PC-3 (cell line): ENCODE results near the gene HHIPL2. TPM values are rescaled to one million over a fixed set of nuclear protein-coding genes. Genes with fewer than 3 reads are reported as not detected.
A peak's percentile ranks its signal among the peaks of the same experiment; 100 is the strongest.

Experiments
- ATAC-seq: fragments of 200-7000 bp; cut with Tn5 transposase; 2 replicates; pipeline ENCODE4 v1.9.1; 2020; ENCODE audit warnings: mild to moderate bottlenecking, moderate library complexity
- BruUV-seq: library from RNA; stranded (reverse); fragments of 400-500 nt; replicated peaks from 2 replicates; lab custom pipeline; 2021; lab: Mats Ljungman, UMichigan
- CTCF ChIA-PET: fragments of 300-600 bp; sonication (Branson Sonifier 250); formaldehyde crosslinking; loops from one replicate; lab custom pipeline; 2022; ENCODE audit warnings: antibody characterized with exemption; lab: Charles Lee
- POLR2A ChIA-PET: fragments of 300-600 bp; sonication (Branson Sonifier 250); formaldehyde crosslinking; loops from one replicate; lab custom pipeline; 2022; ENCODE audit warnings: antibody characterized with exemption; ENCODE audit not compliant: unreplicated experiment; lab: Charles Lee
- DNase-seq: peaks from one replicate; pipeline ENCODE4 v3.0.0-alpha.2; 2015
- H2AFZ ChIP-seq: fragments of 300-600 bp; sonication (generic); 2 replicates; pipeline ENCODE4 v1.6.0; 2016; ENCODE audit warnings: antibody characterized with exemption, low read length
- H3F3A ChIP-seq: fragments of 300-600 bp; sonication (generic); one replicate; pipeline ENCODE4 v1.6.0; 2017; ENCODE audit warnings: antibody characterized with exemption, low read length, control low read depth, mild to moderate bottlenecking; ENCODE audit not compliant: unreplicated experiment
- H3K27ac ChIP-seq: fragments of 300-600 bp; sonication (generic); 2 replicates; pipeline ENCODE4 v1.5.1; 2016; ENCODE audit warnings: mild to moderate bottlenecking, low read length
- H3K27me3 ChIP-seq: fragments of 300-600 bp; sonication (generic); 2 replicates; pipeline ENCODE4 v1.6.1; 2016; ENCODE audit warnings: low read length, mixed read lengths
- H3K36me3 ChIP-seq: fragments of 300-600 bp; sonication (generic); 2 replicates; pipeline ENCODE4 v1.6.1; 2016; ENCODE audit warnings: low read depth, mixed run types, low read length, mixed read lengths
- H3K4me1 ChIP-seq: fragments of 300-600 bp; sonication (generic); 2 replicates; pipeline ENCODE4 v1.5.1; 2016; ENCODE audit warnings: low read length; ENCODE audit not compliant: insufficient read depth
- H3K4me2 ChIP-seq: fragments of 300-600 bp; sonication (generic); 2 replicates; pipeline ENCODE4 v1.6.0; 2016; ENCODE audit warnings: low read length
- H3K4me3 ChIP-seq: fragments of 300-600 bp; sonication (generic); 2 replicates; pipeline ENCODE4 v1.5.1; 2016; ENCODE audit warnings: mild to moderate bottlenecking, low read length, mixed read lengths
- H3K79me2 ChIP-seq: fragments of 300-600 bp; sonication (generic); 2 replicates; pipeline ENCODE4 v1.6.1; 2017; ENCODE audit warnings: low read length, mixed read lengths
- H3K9ac ChIP-seq: fragments of 300-600 bp; sonication (generic); 2 replicates; pipeline ENCODE4 v1.6.0; 2016; ENCODE audit warnings: mild to moderate bottlenecking, low read length
- H3K9me2 ChIP-seq: fragments of 300-600 bp; sonication (generic); replicated peaks from 2 replicates; pipeline ENCODE4 v1.6.1; 2016; ENCODE audit warnings: mixed run types, low read length, mixed read lengths
- H3K9me3 ChIP-seq: fragments of 300-600 bp; sonication (generic); 2 replicates; pipeline ENCODE4 v1.6.1; 2016; ENCODE audit warnings: low read length, mixed read lengths
- H4K20me1 ChIP-seq: fragments of 300-600 bp; sonication (generic); 2 replicates; pipeline ENCODE4 v1.6.1; 2016; ENCODE audit warnings: low read length, mixed read lengths
- EZH2 ChIP-seq: fragments of 300-600 bp; sonication (generic); IDR thresholded peaks from one replicate; pipeline ENCODE4 v1.6.1; 2017; ENCODE audit warnings: antibody characterized with exemption, mild to moderate bottlenecking, low read length; ENCODE audit not compliant: unreplicated experiment
- EZH2phosphoT487 ChIP-seq: fragments of 300-600 bp; sonication (generic); IDR thresholded peaks from 2 replicates; pipeline ENCODE4 v1.6.1; 2018; ENCODE audit warnings: mild to moderate bottlenecking, antibody characterized with exemption, low read length, borderline replicate concordance
- intact Hi-C: fragments of 100-400 bp; cut with micrococcal nuclease; formaldehyde crosslinking; loops from 2 replicates; pipeline ENCODE4 v1.9.0; 2023
- total RNA-seq: library from RNA; depleted of rRNA; stranded (reverse); fragments of >200 nt; gene quantifications from 2 replicates; pipeline ENCODE4 v1.2.3, GENCODE V29; 2014
- TF ChIP-seq, protein P1 (sequence below): fragments of 300-600 bp; sonication (generic); conservative IDR thresholded peaks from 2 replicates; pipeline ENCODE4 v1.5.1; 2017; ENCODE audit warnings: antibody characterized with exemption, low read depth, mild to moderate bottlenecking, low read length

Gene HHIPL2
- total RNA-seq, 1 experiment from 2014 or later = 1.2 TPM

DNA sequence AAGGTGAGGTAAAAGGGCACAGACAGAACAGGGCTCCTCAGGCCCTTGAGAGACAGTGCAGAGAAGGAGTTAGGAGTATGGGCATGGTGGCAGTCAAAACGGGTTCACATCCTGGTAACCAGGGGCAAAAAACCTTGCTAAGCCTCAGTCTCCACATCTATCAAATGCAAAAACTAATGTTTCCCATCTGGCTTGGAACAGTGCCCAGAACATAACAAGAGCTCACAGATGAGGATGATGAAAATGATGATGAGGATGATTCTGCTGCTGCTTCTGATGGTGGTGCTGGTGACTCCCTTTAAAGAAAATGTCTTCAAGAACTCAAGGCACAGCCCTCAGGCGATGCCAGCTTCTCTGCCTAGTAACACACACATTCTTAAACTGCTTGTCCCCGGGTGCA is 24.1 kb downstream of the HHIPL2 start:
- no peak overlapping the region for H2AFZ ChIP-seq
- no peaks in the 10 kb centered on the region for H3K36me3 ChIP-seq
- H3K9me3 ChIP-seq = no peaks in the 10 kb centered on the region
- H4K20me1 ChIP-seq = no peaks in the 10 kb centered on the region
- no peak for DNase-seq
- H3K27me3 ChIP-seq = no peaks in the 10 kb centered on the region
- no peak overlapping the region for H3K27ac ChIP-seq
- no peak overlapping the region for H3K4me2 ChIP-seq
- H3K9ac ChIP-seq = no peak overlapping the region
- H3K4me1 ChIP-seq = peaks cover 22% of the 10 kb centered on the region
- BruUV-seq = no TSS peak
- TF ChIP-seq, protein P1, sequence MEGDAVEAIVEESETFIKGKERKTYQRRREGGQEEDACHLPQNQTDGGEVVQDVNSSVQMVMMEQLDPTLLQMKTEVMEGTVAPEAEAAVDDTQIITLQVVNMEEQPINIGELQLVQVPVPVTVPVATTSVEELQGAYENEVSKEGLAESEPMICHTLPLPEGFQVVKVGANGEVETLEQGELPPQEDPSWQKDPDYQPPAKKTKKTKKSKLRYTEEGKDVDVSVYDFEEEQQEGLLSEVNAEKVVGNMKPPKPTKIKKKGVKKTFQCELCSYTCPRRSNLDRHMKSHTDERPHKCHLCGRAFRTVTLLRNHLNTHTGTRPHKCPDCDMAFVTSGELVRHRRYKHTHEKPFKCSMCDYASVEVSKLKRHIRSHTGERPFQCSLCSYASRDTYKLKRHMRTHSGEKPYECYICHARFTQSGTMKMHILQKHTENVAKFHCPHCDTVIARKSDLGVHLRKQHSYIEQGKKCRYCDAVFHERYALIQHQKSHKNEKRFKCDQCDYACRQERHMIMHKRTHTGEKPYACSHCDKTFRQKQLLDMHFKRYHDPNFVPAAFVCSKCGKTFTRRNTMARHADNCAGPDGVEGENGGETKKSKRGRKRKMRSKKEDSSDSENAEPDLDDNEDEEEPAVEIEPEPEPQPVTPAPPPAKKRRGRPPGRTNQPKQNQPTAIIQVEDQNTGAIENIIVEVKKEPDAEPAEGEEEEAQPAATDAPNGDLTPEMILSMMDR = no peak
- TF ChIP-seq EZH2phosphoT487 = no peak
- no peak for TF ChIP-seq EZH2
- ChIA-PET CTCF (no interaction called here), POLR2A (no interaction called here)
- H3K9me2 ChIP-seq = no peaks in the 10 kb centered on the region
- no peak overlapping the region for H3K4me3 ChIP-seq
- no peaks in the 10 kb centered on the region for H3F3A ChIP-seq
- intact Hi-C loops = no loop called here
- ATAC-seq = no peak
- H3K79me2 ChIP-seq = no peaks in the 10 kb centered on the region

GRCh38 chr1:222522105-222522915 is 25.6 kb downstream of the HHIPL2 start:
- Histone ChIP-seq H3K27me3 (no peaks in the 10 kb centered on the region), H3K27ac (peak overlapping the region; percentile 78), H3K4me2 (peak overlapping the region; percentile 28), H2AFZ (no peak overlapping the region), H3K36me3 (no peaks in the 10 kb centered on the region), H3K4me1 (peaks cover 22% of the 10 kb centered on the region), H3K4me3 (no peak overlapping the region), H3K9ac (no peak overlapping the region; the same call in 1 of the 2 replicates), H3F3A (no peaks in the 10 kb centered on the region), H3K79me2 (no peaks in the 10 kb centered on the region), H3K9me2 (no peaks in the 10 kb centered on the region), H3K9me3 (no peaks in the 10 kb centered on the region), H4K20me1 (no peaks in the 10 kb centered on the region)
- TF ChIP-seq EZH2 = no peak
- TF ChIP-seq, protein P1 = no peak
- no peak for TF ChIP-seq EZH2phosphoT487
- intact Hi-C loops = no loop called here
- ChIA-PET CTCF (no interaction called here), POLR2A (no interaction called here)
- no TSS peak for BruUV-seq
- ATAC-seq (peak; percentile 27), DNase-seq (peak; percentile 80)
